ENCODE data around the gene TAMALIN. TPM values are rescaled to one million over a fixed set of nuclear protein-coding genes. Genes with fewer than 3 reads are reported as not detected.

TAMALIN gene
- total RNA-seq, 1 donor from 2014 or later = 23.2 TPM

GRCh38 chr12:52020539-52021336 is 14.0 kb downstream of the TAMALIN start:
- H3K4me1 Mint-ChIP-seq = peaks cover 38% of the 10 kb centered on the region
- peak; percentile 76 for TF ChIP-seq CTCF (conservative IDR thresholded peaks at IDR 0.05)
- peaks cover 3% of the 10 kb centered on the region for H3K36me3 Mint-ChIP-seq (ENCODE audit: low read depth)
- peak; percentile 73 for DNase-seq (ENCODE audit: low read depth, low spot score)
- H3K9me3 Mint-ChIP-seq = no peaks in the 10 kb centered on the region
- H3K27ac Mint-ChIP-seq (ENCODE audit: unreplicated experiment) = no peak overlapping the region
- peaks cover 48% of the 10 kb centered on the region for H3K27me3 Mint-ChIP-seq (ENCODE audit: low read depth)
- H3K4me3 Mint-ChIP-seq = peak overlapping the region; percentile 72

DNA sequence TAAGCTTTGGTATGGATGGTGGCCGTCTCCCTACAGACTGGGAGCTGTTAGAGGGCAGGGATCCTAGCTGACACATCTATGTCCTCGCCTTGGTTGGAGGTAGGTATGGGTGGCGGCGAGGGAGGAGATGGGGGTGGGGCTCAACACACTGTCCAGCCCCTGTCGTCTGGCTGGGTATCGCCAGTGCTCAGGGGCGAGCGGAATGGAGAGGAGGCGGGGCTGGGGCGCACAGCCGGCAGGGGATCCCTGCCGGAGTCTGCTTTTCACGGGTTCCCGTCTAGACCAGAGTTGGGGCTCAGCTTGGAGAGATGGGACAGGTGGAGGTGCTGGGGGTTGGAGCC is 16.1 kb downstream of the TAMALIN start:
- Mint-ChIP-seq H3K4me3 (peak overlapping the region; percentile 71), H3K27me3 (ENCODE audit: low read depth) (peaks cover 36% of the 10 kb centered on the region), H3K4me1 (peaks cover 37% of the 10 kb centered on the region), H3K27ac (ENCODE audit: unreplicated experiment) (no peak overlapping the region), H3K9me3 (no peaks in the 10 kb centered on the region), H3K36me3 (ENCODE audit: low read depth) (no peaks in the 10 kb centered on the region)
- DNase-seq (ENCODE audit: low read depth, low spot score) = no peak
- no peak for TF ChIP-seq CTCF (conservative IDR thresholded peaks at IDR 0.05)

- DNase-seq (ENCODE audit: low read depth, low spot score) = peak; percentile 92
- peaks cover 37% of the 10 kb centered on the region for H3K4me1 Mint-ChIP-seq
- no peaks in the 10 kb centered on the region for H3K9me3 Mint-ChIP-seq
- H3K36me3 Mint-ChIP-seq (ENCODE audit: low read depth) = no peaks in the 10 kb centered on the region
- peaks cover 35% of the 10 kb centered on the region for H3K27me3 Mint-ChIP-seq (ENCODE audit: low read depth)
- peak overlapping the region; percentile 71 for H3K4me3 Mint-ChIP-seq
- peak; percentile 96 for TF ChIP-seq CTCF (conservative IDR thresholded peaks at IDR 0.05)
- no peak overlapping the region for H3K27ac Mint-ChIP-seq (ENCODE audit: unreplicated experiment)
Measured at GRCh38 chr12:52023182-52023975, 16.6 kb downstream of the TAMALIN start.

DNA sequence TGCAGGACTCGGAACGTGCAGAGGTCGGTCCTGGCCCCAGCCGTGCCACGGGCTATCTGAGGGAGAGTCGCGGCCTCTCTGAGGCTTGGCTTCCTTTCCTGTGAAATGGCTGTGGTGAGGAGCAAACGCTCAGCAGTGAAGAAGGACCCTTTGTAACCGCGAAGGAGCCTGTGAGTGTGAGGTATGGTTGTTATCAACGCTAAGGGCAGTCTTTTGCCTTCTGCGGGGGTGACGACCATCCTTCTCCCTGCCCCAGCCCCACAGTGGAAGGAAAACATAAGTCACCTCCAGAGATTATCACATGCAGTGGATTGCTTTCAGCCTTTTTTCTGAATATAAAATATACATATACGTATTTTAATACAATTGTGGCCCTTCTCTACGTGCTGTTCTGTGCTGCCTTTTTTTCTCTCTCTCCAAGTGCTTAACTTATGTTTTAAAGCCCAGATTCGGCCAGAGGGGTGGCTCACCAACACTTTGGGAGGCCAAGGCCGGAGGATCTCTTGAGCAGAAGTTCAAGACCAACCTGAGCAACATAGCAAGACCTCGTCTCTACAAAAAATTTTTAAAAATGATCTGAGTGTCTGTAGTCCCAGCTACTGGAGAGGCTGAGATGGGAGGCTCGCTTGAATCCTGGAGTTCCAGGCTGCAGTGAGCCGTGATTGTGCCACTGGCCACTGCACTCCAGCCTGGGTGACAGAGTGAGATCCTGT is 17.4 kb downstream of the TAMALIN start:
- Mint-ChIP-seq H3K4me1 (peaks cover 37% of the 10 kb centered on the region), H3K27me3 (ENCODE audit: low read depth) (peaks cover 34% of the 10 kb centered on the region), H3K4me3 (peak overlapping the region; percentile 69), H3K9me3 (no peaks in the 10 kb centered on the region), H3K27ac (ENCODE audit: unreplicated experiment) (no peak overlapping the region), H3K36me3 (ENCODE audit: low read depth) (no peaks in the 10 kb centered on the region)
- TF ChIP-seq CTCF (conservative IDR thresholded peaks at IDR 0.05) = peak; percentile 37
- no peak for DNase-seq (ENCODE audit: low read depth, low spot score)

GRCh38 chr12:52024845-52025230 is 18.1 kb downstream of the TAMALIN start:
- H3K27ac Mint-ChIP-seq (ENCODE audit: unreplicated experiment) = no peak overlapping the region
- H3K36me3 Mint-ChIP-seq (ENCODE audit: low read depth) = no peaks in the 10 kb centered on the region
- no peaks in the 10 kb centered on the region for H3K9me3 Mint-ChIP-seq
- peak overlapping the region; percentile 90 for H3K4me3 Mint-ChIP-seq
- no peak for TF ChIP-seq CTCF (conservative IDR thresholded peaks at IDR 0.05)
- H3K4me1 Mint-ChIP-seq = peaks cover 42% of the 10 kb centered on the region
- no peak for DNase-seq (ENCODE audit: low read depth, low spot score)
- peaks cover 34% of the 10 kb centered on the region for H3K27me3 Mint-ChIP-seq (ENCODE audit: low read depth)
